HT-29 (cell line): ENCODE measurements around the gene LRRC49. TPM values are rescaled to one million over a fixed set of nuclear protein-coding genes. Genes with fewer than 3 reads are reported as not detected.
"Not testable (repeated sequence)": the region's sequence is repeated elsewhere in the genome, so short reads cannot be mapped to it uniquely, and the experiment has no call there.

Source experiments
- DNase-seq: peaks from one replicate; pipeline ENCODE4 v3.0.0-alpha.2; 2015; ENCODE audit warnings: low spot score
- total RNA-seq: library from RNA; depleted of rRNA; stranded (reverse); fragments of >200 nt; shearing (Covaris generic); gene quantifications from 2 replicates; pipeline ENCODE4 v1.2.3, GENCODE V29; 2014

Gene LRRC49
- total RNA-seq, 1 experiment from 2014 or later = 4.2 TPM

- DNase-seq = peak; percentile 55
Measured at GRCh38 chr15:70923311-70924080, 30.9 kb downstream of the LRRC49 start.

DNA sequence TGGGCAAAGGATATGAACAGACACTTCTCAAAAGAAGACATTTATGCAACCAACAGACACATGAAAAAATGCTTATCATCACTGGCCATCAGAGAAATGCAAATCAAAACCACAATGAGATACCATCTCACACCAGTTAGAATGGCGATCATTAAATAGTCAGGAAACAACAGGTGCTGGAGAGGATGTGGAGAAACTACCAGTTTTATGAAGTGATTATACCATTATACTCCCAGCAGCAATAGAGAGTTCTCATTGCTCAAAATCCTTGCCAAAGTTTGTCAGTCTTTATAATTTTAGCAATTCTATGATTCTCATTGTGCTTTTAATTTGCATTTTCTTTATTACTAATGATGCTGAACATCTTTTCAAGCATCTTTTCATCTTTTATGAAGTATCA is 34.3 kb downstream of the LRRC49 start:
- DNase-seq = not testable (repeated sequence)

DNA sequence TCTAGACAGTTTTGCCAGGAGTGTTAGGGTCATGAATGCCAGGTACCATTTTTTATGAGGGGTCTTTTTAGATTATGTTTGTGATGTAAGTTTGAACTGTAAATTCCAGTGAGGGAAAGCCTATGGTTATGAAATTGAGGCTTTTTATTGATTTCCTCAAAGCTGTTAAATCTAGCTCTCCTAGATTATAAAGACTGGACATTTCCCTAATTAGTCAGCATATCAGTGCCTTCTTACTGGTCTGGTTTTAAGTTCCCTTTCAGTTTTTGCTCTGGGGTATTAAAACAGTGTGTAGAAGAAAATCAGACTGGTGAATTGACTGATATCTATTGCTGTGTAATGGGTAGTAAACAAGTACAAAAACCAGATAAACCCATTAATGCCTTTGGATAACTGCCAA is 39.2 kb downstream of the LRRC49 start:
- no peak for DNase-seq

GRCh38 chr15:70932397-70932796 is 39.8 kb downstream of the LRRC49 start:
- no peak for DNase-seq

- DNase-seq = no peak
Measured at GRCh38 chr15:70933411-70933810, 40.8 kb downstream of the LRRC49 start.

DNA sequence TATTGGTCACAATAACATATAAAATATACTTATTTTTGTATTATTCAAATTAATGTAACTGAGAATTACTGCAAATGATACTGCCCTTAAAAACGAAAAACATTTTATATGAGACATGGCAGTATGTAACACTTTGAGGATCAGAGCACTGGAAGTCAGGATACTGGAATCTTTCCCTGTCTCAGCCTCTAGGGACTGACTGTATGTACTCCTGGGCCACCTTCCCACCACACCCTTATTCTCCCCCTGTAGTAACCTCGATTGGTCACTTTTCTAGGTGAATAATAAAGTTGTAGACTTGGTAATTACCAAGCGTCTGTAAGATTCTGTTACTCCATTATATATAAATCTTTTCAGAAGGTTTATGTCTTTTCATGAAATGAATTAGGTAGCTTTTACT is 43.0 kb downstream of the LRRC49 start:
- DNase-seq = no peak

DNA sequence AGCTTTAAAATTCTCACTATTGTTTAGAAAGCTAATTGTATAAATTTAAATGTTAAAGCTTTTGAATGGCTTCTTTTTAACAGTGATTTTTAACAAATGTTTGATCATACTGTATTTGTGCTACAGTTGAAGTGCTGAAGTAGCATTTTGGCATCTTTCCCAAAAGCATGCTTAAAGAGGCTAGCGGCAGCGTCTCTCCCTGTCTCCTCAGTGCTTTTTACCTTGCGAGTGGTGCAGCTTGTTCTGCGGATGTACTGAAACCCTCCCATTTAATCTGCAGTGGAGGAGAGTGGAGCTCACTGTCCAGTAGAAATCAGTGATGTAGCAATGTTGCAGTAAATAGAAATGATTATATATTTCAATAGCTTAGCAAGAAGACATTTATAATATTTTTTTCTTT is 43.7 kb downstream of the LRRC49 start:
- no peak for DNase-seq

DNA sequence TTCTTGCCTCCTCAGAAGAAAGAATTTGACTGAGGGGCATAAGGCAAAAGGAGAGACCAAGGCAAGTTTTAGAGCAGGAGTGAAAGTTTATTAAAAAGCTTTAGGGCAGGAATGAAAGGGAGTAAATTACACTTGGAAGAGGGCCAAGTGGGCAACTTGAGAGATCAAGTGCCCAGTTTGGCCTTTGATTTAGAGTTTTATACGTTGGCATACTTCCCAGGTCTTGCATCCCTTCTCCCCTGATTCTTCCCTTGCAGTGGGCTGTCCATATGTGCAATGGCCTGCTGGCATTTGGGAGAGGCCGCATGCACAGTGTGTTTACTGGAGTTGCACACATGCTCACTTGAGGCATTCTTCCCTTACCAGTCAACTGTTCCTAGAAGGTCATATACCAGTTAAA is 50.7 kb downstream of the LRRC49 start:
- peak; percentile 35 for DNase-seq

DNA sequence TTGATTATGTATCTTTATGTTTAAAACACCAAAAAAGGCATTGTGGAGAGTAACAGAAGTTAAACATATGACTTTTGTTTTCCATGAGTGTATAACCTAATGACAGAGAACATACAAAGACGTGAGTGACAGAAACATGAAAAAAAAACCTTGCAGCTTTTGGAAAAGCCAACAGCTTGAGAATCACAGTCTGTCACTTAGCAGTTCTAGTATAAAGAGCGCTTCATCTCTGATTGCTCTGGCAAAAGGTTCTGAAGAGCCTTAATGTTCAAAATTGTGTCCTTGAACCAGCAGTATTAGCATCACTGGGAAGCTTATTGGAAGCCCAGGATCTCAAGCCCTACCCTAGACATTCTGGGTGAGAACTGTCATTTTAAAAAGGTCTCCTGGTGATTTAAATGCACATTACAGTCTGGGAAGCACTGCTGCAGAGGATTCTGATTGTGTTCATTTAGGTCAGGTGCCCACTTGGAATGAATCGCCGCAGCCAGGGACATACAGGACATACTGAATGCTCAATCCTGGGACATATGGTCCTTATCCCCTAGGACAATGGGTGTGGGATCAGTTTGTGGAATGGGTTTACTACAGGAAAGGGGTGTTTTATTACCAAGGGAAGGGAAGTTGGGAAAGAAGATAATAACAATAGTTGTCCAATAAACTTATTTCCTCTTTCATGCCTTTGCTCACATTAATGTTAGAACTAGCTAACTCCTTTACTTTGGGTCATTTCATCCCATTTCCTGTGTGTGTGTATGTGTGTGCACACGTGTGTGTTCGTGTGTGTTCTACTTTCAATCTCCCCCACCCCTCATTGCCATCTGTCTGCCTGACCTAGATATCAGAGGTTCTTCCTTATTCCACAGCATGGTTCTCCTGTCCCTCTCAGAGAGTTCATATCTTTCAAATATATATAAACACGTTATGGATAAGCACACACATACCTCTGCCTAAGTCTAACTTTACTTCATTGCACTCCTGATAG is 55.0 kb downstream of the LRRC49 start:
- no peak for DNase-seq

DNA sequence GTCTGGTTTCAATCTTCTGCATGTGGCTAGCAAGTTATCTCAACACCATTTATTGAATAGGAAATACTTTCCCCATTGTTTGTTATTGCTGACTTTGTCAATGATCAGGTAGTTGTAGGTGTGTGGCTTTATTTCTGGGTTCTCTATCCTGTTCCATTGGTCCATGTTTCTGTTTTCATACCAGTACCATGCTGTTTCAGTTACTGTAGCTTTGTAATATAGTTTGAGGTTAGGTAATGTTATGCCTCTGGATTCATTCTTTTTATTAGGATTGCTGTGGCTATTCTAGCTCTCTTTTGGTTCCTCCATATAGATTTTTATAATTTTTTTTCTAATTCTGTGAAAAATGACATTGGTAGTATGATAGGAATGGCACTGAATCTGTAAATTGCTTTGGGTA is 58.3 kb downstream of the LRRC49 start:
- no peak for DNase-seq

DNA sequence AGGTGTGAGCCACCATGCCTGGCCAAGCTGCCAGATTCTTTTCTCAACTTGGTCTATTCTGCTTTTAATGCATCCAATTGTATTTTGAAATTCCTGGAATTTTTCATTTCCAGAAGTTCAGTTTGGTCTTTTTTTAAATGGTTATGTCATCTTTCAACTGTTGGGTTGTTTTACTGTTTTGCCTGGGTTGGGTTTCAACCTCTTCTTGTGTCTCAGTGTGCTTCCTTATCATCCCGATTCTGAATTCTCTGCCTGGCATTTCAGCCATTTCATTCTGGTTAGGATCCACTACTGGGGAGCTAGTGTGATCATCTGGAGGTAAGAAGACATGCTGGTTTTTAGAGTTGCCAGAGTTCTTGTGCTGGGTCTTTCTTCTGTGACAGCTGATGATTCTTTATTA is 61.5 kb downstream of the LRRC49 start:
- DNase-seq = no peak

DNA sequence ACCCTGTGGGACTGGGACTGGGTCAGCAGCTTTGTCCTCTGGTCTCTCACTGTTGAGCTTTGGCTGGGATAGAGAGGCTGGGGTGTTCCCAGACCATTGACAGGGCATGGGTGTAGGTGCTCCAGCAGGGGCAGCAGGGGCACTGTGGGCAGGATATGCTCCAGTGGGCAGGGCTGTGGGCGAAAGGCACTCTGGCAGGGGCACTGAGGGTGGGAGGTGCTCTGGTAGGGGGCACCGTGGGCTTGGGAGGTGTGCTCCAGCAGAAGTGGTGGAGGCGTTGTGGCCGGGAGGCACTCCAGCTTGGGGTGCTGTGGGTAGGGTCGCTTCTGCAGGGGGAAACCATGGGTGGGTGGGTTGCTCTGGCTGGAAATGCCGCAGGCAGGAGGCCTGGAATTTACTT is 62.1 kb downstream of the LRRC49 start:
- no peak for DNase-seq

GRCh38 chr15:70955151-70955550 is 62.5 kb downstream of the LRRC49 start:
- no peak for DNase-seq

DNA sequence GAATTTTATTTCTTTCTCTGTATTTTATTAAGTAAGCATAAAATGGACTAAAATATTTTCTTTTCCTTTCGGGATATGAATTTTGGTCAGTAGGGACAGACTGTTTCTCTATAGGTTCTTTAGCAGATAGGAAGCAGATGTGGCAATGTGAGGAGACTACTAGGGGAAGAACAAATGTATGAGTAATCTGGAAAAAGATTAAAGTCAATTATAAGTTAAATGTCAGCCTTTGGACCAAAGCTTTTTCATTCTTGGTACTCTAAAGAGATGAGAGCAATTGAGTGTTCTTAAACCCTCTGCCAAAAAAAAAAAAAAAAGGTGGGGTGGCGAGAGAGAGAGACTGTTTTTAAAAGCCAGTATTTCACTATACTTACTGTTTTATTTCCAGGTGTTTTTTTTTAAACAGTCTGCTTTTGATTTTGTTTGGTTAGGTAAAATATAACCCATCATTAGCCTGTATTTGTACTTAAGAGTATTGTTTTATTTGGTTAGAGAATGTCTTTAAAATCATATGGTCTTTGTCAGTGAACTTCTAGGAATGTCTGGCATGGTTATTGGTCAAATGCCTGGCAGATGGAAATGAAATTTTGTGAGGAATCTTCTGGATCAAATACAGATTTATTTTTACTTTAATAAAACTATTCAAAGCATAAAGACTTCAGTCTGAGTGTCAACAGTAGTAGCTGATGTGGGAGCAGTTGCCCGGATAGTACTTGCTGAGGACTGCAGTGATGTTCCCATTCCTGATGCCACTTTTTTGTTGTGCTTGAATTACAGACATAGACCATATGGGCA is 63.8 kb downstream of the LRRC49 start:
- no peak for DNase-seq

- DNase-seq = no peak
Measured at GRCh38 chr15:70962084-70962483, 69.5 kb downstream of the LRRC49 start.

DNA sequence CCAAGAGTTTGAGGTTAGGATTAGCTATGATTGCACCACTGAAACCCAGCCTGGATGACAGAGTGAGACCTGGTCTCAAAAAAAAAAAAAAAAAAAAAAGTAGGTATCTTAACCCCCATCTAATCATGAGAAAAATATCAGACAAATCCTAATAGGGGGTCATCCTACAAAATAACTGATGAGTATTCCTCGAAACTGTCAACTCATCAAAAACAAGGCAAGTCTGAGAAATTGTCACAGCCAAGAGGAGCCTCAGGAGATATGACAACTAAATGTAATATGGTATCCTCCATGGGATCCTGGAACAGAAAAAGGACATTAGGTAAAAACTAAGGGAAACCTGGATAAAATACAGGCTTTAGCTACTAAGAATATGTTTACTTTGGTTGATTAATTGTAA is 70.6 kb downstream of the LRRC49 start:
- DNase-seq = no peak

DNA sequence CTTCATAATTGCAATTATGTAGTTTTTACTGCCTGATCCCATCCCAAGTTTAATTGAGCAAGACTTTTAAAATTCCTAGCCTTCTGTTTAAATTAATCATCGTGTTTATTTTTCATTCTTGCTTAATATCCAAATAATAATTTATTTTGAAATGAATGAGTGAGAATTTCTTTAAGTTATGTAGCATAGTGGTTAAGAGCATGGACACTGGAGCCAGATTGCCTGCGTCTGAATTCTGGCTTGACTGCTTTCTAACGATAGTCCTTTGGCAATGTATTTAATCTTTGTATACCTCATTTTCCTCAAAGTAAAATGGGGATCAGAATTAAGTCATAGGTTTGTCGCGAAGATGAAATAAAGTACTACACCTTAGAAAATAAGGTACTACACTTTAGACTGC is 71.4 kb downstream of the LRRC49 start:
- DNase-seq = no peak

DNA sequence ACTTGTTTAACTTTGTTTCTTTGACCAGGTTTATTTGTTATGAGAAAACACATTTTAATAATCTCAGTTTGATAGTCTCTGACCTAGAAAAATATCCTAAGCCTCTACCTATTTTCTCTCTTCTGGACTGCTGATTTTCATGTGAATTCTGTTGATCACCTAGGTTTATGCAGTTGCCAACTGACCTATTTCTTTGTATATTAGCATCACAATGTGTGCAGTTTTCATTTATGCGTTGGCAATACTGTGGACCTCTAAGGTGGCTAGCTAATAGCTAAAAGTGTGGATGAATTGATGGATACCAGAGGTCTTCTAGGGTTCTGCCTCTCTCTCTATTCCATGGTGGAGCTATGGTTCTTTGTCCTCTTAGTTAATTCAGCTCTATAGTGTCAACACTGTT is 72.1 kb downstream of the LRRC49 start:
- DNase-seq = no peak

DNA sequence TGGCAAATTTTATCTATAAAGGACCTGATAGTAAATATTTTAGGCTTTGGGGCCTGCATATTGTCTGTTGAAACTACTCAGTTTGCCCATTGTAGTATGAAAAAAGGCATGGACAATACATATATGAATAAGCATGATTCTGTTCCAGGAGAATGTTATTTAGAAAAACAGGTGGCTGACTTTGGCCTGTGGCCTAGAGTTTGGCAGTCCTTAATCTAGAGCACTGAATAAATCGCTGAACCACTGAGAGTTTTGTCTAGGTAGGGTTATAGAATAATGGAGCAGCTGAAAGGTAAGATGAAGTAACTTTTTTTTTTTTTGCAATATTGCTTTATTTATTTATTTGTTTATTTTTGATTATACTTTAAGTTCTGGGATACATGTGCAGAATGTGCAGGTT is 75.0 kb downstream of the LRRC49 start:
- DNase-seq = no peak

DNA sequence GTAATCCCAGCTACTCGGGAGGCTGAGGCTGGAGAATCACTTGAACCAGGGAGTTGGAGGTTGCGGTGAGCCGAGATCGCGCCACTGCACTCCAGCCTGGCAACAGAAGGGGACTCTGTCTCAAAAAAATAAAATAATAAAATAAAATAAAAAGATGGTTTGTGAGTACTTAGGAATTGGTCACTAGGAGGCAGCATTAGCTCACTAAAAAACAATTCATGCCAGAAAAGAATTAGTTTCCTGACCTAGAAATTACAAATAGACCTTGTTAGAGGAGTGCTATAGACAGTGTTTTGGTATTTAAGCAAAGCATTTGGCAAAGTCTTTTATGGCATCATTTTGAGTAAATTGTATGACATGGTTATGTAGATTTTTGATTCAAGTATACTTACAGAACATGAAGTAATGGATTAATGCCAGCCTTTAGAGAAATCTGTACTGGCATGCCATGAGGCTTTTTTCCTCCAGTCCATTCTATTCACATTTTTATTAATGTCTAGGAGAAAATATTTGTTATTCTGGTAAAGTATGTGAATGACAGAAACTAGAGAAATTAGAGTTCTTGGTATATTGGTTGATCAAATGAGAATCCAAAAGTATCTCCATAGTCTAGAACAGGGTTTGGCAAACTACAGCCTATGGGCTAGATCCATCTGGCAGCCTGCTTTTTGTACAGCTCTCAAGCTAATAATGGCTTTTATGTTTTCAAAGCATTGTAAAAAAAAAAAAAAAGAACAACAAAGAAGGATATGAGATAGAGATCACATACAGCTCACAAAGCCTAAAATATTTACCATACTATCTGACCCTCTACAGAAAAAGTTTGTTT is 81.6 kb downstream of the LRRC49 start:
- peak; percentile 70 for DNase-seq

DNA sequence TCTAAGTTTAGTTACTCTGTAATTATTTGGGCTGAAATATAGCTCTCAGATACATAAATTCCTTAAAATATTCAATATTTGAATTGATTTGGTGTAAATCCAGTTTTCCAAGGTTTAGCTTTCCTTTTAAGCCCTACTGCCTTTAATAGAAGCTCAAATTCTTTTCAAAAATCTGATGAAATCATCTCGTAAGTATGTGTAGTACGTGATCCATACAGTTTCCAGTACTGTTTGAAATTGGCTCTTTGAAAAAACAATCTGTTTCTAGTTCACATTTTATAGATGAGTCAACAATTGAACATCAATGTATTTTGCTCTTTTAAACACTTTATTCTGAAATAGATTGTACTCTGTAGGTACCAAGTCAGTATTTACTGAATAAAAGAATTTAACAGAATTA is 84.2 kb downstream of the LRRC49 start:
- DNase-seq = no peak
